GM19395 (cell line): ENCODE data around the gene ALK.

Source experiments
- ATAC-seq: cut with Tn5 transposase; IDR thresholded peaks from one replicate; pipeline ENCODE4 v1.9.1; 2021; ENCODE audit warnings: mild to moderate bottlenecking, moderate library complexity; ENCODE audit not compliant: unreplicated experiment

ALK gene

GRCh38 chr2:29509397-29509796 lies 412.0 kb downstream of the ALK start:
- ATAC-seq, result no peak

GRCh38 chr2:29504746-29505145 lies 416.6 kb downstream of the ALK start:
- ATAC-seq, result no peak

- no peak for ATAC-seq
Measured at GRCh38 chr2:29502460-29502911, 418.9 kb downstream of the ALK start.

- ATAC-seq, result no peak
Measured at GRCh38 chr2:29497375-29497774, 424.0 kb downstream of the ALK start.

GRCh38 chr2:29496198-29496597 lies 425.2 kb downstream of the ALK start:
- no peak for ATAC-seq

- no peak for ATAC-seq
Measured at GRCh38 chr2:29495536-29496060, 425.8 kb downstream of the ALK start.

GRCh38 chr2:29495068-29495467 lies 426.3 kb downstream of the ALK start:
- ATAC-seq, result no peak

- no peak for ATAC-seq
Measured at GRCh38 chr2:29492701-29493100, 428.7 kb downstream of the ALK start.

GRCh38 chr2:29490045-29490444 lies 431.3 kb downstream of the ALK start:
- ATAC-seq, result no peak

GRCh38 chr2:29489568-29489967 lies 431.8 kb downstream of the ALK start:
- ATAC-seq, result no peak

GRCh38 chr2:29487967-29488555 lies 433.3 kb downstream of the ALK start:
- no peak for ATAC-seq

- ATAC-seq, result no peak
Measured at GRCh38 chr2:29485631-29486030, 435.8 kb downstream of the ALK start.

- no peak for ATAC-seq
Measured at GRCh38 chr2:29485117-29485516, 436.3 kb downstream of the ALK start.

- no peak for ATAC-seq
Measured at GRCh38 chr2:29482867-29483266, 438.5 kb downstream of the ALK start.

- no peak for ATAC-seq
Measured at GRCh38 chr2:29482348-29482747, 439.0 kb downstream of the ALK start.

- ATAC-seq, result no peak
Measured at GRCh38 chr2:29481313-29481712, 440.1 kb downstream of the ALK start.

GRCh38 chr2:29480426-29480825 lies 441.0 kb downstream of the ALK start:
- no peak for ATAC-seq

GRCh38 chr2:29479401-29479800 lies 442.0 kb downstream of the ALK start:
- no peak for ATAC-seq

GRCh38 chr2:29478641-29479040 lies 442.7 kb downstream of the ALK start:
- no peak for ATAC-seq

GRCh38 chr2:29477186-29477585 lies 444.2 kb downstream of the ALK start:
- ATAC-seq, result no peak

GRCh38 chr2:29475499-29475898 lies 445.9 kb downstream of the ALK start:
- no peak for ATAC-seq

GRCh38 chr2:29469961-29470360 lies 451.4 kb downstream of the ALK start:
- no peak for ATAC-seq

- no peak for ATAC-seq
Measured at GRCh38 chr2:29469516-29469915, 451.9 kb downstream of the ALK start.
